ENCODE results near the gene FOXO3.

Gene FOXO3

GRCh38 chr6:108723594-108723993, 162.9 kb downstream of the FOXO3 start:
- H3K4me1 Mint-ChIP-seq = peaks cover 22% of the 10 kb centered on the region
- peaks cover 17% of the 10 kb centered on the region for H3K9me3 Mint-ChIP-seq
- H3K27ac Mint-ChIP-seq = no peak overlapping the region
- no peak for DNase-seq
- H3K27me3 Mint-ChIP-seq (ENCODE audit: low read depth, poor library complexity) = peaks cover 2% of the 10 kb centered on the region
- H3K36me3 Mint-ChIP-seq (ENCODE audit: low read depth) = peaks cover 8% of the 10 kb centered on the region
- no peak for TF ChIP-seq CTCF (IDR thresholded peaks at IDR 0.05)
- H3K4me3 Mint-ChIP-seq = no peak overlapping the region

GRCh38 chr6:108726726-108727339, 166.1 kb downstream of the FOXO3 start:
- Mint-ChIP-seq H3K27ac (no peak overlapping the region), H3K4me1 (peaks cover 23% of the 10 kb centered on the region), H3K27me3 (ENCODE audit: low read depth, poor library complexity) (peaks cover 25% of the 10 kb centered on the region), H3K4me3 (no peak overlapping the region), H3K9me3 (peaks cover 17% of the 10 kb centered on the region), H3K36me3 (ENCODE audit: low read depth) (peaks cover 8% of the 10 kb centered on the region)
- no peak for TF ChIP-seq CTCF (IDR thresholded peaks at IDR 0.05)
- DNase-seq = no peak

GRCh38 chr6:108727966-108728730, 167.4 kb downstream of the FOXO3 start:
- TF ChIP-seq CTCF (IDR thresholded peaks at IDR 0.05) = no peak
- H3K4me3 Mint-ChIP-seq = no peak overlapping the region
- no peak for DNase-seq
- peaks cover 14% of the 10 kb centered on the region for H3K9me3 Mint-ChIP-seq
- H3K27ac Mint-ChIP-seq = no peak overlapping the region
- H3K27me3 Mint-ChIP-seq (ENCODE audit: low read depth, poor library complexity) = peaks cover 27% of the 10 kb centered on the region
- H3K36me3 Mint-ChIP-seq (ENCODE audit: low read depth) = peaks cover 5% of the 10 kb centered on the region
- H3K4me1 Mint-ChIP-seq = peaks cover 26% of the 10 kb centered on the region

GRCh38 chr6:108728826-108729225, 168.1 kb downstream of the FOXO3 start:
- peaks cover 26% of the 10 kb centered on the region for H3K4me1 Mint-ChIP-seq
- peaks cover 32% of the 10 kb centered on the region for H3K27me3 Mint-ChIP-seq (ENCODE audit: low read depth, poor library complexity)
- TF ChIP-seq CTCF (IDR thresholded peaks at IDR 0.05) = no peak
- H3K27ac Mint-ChIP-seq = no peak overlapping the region
- DNase-seq = no peak
- no peaks in the 10 kb centered on the region for H3K36me3 Mint-ChIP-seq (ENCODE audit: low read depth)
- H3K9me3 Mint-ChIP-seq = peaks cover 9% of the 10 kb centered on the region
- no peak overlapping the region for H3K4me3 Mint-ChIP-seq

- DNase-seq = no peak
- no peak for TF ChIP-seq CTCF (IDR thresholded peaks at IDR 0.05)
- Mint-ChIP-seq H3K4me3 (no peak overlapping the region), H3K36me3 (ENCODE audit: low read depth) (no peaks in the 10 kb centered on the region), H3K9me3 (no peaks in the 10 kb centered on the region), H3K27ac (no peak overlapping the region), H3K27me3 (ENCODE audit: low read depth, poor library complexity) (peaks cover 40% of the 10 kb centered on the region), H3K4me1 (peaks cover 27% of the 10 kb centered on the region)
These were observed 170.2 kb downstream of the FOXO3 start for GRCh38 chr6:108730635-108731515.

Data from nephron progenitor cell (in vitro differentiated cells).